Measurements from ENCODE around the gene GNPTAB.

DNA sequence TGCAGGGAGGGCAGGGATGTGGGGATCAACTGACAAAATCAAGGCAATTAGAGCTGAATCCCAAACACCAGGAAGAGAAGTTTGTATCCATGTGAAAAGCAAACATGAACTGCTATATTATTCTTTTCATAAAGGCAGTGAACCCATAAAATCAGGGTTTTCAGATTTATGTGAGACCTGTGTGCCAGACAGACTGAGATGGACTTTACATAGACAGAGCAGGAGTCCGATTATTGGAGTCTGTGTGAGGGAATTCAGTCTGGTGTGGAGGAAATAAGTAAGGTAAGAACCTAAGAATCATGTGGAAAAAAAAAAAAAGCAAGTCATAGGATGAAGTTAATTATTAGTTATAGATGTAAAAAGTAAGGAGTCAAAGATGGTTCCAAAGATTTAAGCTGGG lies 46.4 kb downstream of the GNPTAB start:
- TF ChIP-seq, protein P1, sequence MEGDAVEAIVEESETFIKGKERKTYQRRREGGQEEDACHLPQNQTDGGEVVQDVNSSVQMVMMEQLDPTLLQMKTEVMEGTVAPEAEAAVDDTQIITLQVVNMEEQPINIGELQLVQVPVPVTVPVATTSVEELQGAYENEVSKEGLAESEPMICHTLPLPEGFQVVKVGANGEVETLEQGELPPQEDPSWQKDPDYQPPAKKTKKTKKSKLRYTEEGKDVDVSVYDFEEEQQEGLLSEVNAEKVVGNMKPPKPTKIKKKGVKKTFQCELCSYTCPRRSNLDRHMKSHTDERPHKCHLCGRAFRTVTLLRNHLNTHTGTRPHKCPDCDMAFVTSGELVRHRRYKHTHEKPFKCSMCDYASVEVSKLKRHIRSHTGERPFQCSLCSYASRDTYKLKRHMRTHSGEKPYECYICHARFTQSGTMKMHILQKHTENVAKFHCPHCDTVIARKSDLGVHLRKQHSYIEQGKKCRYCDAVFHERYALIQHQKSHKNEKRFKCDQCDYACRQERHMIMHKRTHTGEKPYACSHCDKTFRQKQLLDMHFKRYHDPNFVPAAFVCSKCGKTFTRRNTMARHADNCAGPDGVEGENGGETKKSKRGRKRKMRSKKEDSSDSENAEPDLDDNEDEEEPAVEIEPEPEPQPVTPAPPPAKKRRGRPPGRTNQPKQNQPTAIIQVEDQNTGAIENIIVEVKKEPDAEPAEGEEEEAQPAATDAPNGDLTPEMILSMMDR (IDR thresholded peaks at IDR 0.05) = no peak
- TF ChIP-seq POLR2A (IDR thresholded peaks at IDR 0.05) = no peak
